ENCODE measurements around the gene CLDN19. TPM values are rescaled to one million over a fixed set of nuclear protein-coding genes. Genes with fewer than 3 reads are reported as not detected.
"Not testable (repeated sequence)": the region's sequence is repeated elsewhere in the genome, so short reads cannot be mapped to it uniquely, and the experiment has no call there.

Gene CLDN19
- total and polyA plus RNA-seq, 2 of the 8 experiments (the other 6 are each of a cell fraction or from before 2014, with no cell fraction given), result 9.7 to 17.2 TPM

GRCh38 chr1:42713293-42713692 is 26.7 kb downstream of the CLDN19 start (continued):
- TF ChIP-seq SIRT6 (IDR thresholded peaks at IDR 0.05; ENCODE audit: low read length) (no peak), SRF (IDR thresholded peaks at IDR 0.05; ENCODE audit: low read depth, low read length) (no peak), PHF8 (conservative IDR thresholded peaks at IDR 0.05; ENCODE audit: low read depth, low read length) (no peak)

DNA sequence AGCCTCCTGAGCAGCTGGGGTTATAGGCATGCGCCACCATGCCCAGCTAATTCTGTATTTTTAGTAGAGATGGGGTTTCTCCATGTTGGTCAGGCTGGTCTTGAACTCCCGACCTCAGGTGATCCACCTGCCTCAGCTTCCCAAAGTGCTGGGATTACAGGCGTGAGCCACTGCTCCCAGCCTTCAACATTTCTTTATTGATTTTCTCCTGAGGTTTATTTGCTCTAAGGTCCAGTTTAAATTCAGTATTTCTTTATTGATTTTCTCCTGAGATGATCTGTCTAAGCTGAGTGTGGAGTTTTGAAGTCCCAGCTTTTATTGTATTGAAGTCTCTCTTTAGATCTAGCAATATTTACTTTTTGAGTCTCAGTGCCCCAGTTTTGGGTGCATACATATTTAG is 27.2 kb downstream of the CLDN19 start:
- not testable (repeated sequence) for DNase-seq (ENCODE audit: low read depth in 1 of 2, low spot score in 2 of 2); H3K56ac ChIP-seq (replicated peaks; ENCODE audit: insufficient read length, low read depth, low read length); H3K4me2 ChIP-seq (ENCODE audit: insufficient read depth in 1 of 2, low read depth in 2 of 2, low read length in 2 of 2); H3K9me3 ChIP-seq (ENCODE audit: insufficient read depth in 2 of 2, low read depth in 1 of 2, low read length in 1 of 2); H3K27me3 ChIP-seq (replicated peaks in 1 of 4; ENCODE audit: control insufficient read depth in 3 of 4, extremely low read depth in 1 of 4, insufficient read depth in 3 of 4, low read length in 3 of 4); FAIRE-seq; H4K5ac ChIP-seq (ENCODE audit: insufficient read length, low read depth, low read length); H3K79me1 ChIP-seq (ENCODE audit: low read depth, low read length); H3K23ac ChIP-seq (ENCODE audit: insufficient read length); H4K20me1 ChIP-seq (replicated peaks in 1 of 2; ENCODE audit: control insufficient read depth in 1 of 2, insufficient read depth in 2 of 2, low read length in 2 of 2); H4K91ac ChIP-seq (replicated peaks; ENCODE audit: insufficient read length, low read length); H4K8ac ChIP-seq (ENCODE audit: extremely low read depth, insufficient read depth, low read length); H3K9ac ChIP-seq (replicated peaks in 1 of 4; ENCODE audit: extremely low read depth in 1 of 4, low read depth in 3 of 4, low read length in 3 of 4); H2BK5ac ChIP-seq (ENCODE audit: low read depth, low read length); H2AFZ ChIP-seq (ENCODE audit: low read length); H3K18ac ChIP-seq (ENCODE audit: extremely low read depth, low read length); H2BK15ac ChIP-seq (ENCODE audit: low read length); H2BK20ac ChIP-seq (ENCODE audit: low read length); H2BK12ac ChIP-seq (ENCODE audit: low read depth, low read length); H3K4me1 ChIP-seq (replicated peaks in 1 of 4; ENCODE audit: control insufficient read depth in 3 of 4, insufficient read depth in 4 of 4, low read length in 3 of 4); H3K4me3 ChIP-seq (ENCODE audit: extremely low read depth in 1 of 4, insufficient read depth in 2 of 4, low read depth in 3 of 4, low read length in 4 of 4); H3K4ac ChIP-seq (replicated peaks; ENCODE audit: insufficient read length, low read depth, low read length); H3K36me3 ChIP-seq (ENCODE audit: control insufficient read depth in 2 of 4, insufficient read depth in 4 of 4, low read length in 3 of 4); H3K14ac ChIP-seq (ENCODE audit: insufficient read length); H3K27ac ChIP-seq (ENCODE audit: low read depth, low read length); H2AK5ac ChIP-seq (ENCODE audit: low read depth, low read length); H3K23me2 ChIP-seq (ENCODE audit: low read depth, low read length); H2BK120ac ChIP-seq (replicated peaks; ENCODE audit: low read depth, low read length)
- 81% methylated on average over 3 of the region's 3 CpGs; no CpG with 5 or more reads in 1 of the 2 experiments for WGBS, 2 experiments (ENCODE audit: extremely low coverage in 1 of 2, insufficient coverage in 1 of 2, insufficient read length in 1 of 2, insufficient replicate concordance in 2 of 2, low coverage in 1 of 2, low lambda C conversion rate in 2 of 2, missing lambda C conversion rate in 1 of 2)
- ChIA-PET POLR2A (ENCODE audit: partially characterized antibody) (interaction anchor here (0.9 to 1.1 kb wide), 2 partner anchors 10 to 20 kb away, joined by 3 read pairs; no protein-coding TSS in a partner anchor), CTCF (ENCODE audit: partially characterized antibody) (interaction anchor here (0.9 kb wide), 1 partner anchor 14 kb away, joined by 4 read pairs; no protein-coding TSS in a partner anchor)
- H3K79me2 ChIP-seq (ENCODE audit: control insufficient read depth in 1 of 2, insufficient read depth in 2 of 2, low read length in 2 of 2), result peaks cover 0 to 35% of the 10 kb centered on the region in 2 experiments; a peak in 2 of 4 replicates

Measured in H1 (cell line).